ENCODE results near the gene WNT3A. TPM values are rescaled to one million over a fixed set of nuclear protein-coding genes. Genes with fewer than 3 reads are reported as not detected.

The WNT3A gene
- total RNA-seq, 2 donors from 2014 or later: not detected

GRCh38 chr1:228036701-228037231, 30.0 kb downstream of the WNT3A start:
- H3K27me3 ChIP-seq (replicated peaks; ENCODE audit: insufficient read depth): peaks cover 11% of the 10 kb centered on the region
- peaks cover 0 to 5% of the 10 kb centered on the region in 2 donors for H3K4me1 ChIP-seq (ENCODE audit: control insufficient read depth in 1 of 2, low read depth in 2 of 2)
- ATAC-seq (ENCODE audit: insufficient number of reproducible peaks, low FRiP score, low read depth) (no peak), DNase-seq (ENCODE audit: low spot score) (no peak)
- H3K9me3 ChIP-seq: no peaks in the 10 kb centered on the region
- TF ChIP-seq CTCF (IDR thresholded peaks at IDR 0.05): no peak
- no peaks in the 10 kb centered on the region for H3K36me3 ChIP-seq
- H3K27ac ChIP-seq: no peak overlapping the region
- H3K4me3 ChIP-seq: no peak overlapping the region

- peak overlapping the region; percentile 21 for H3K4me3 ChIP-seq
- H3K36me3 ChIP-seq: no peaks in the 10 kb centered on the region
- H3K27ac ChIP-seq: no peak overlapping the region
- H3K9me3 ChIP-seq: no peaks in the 10 kb centered on the region
- ATAC-seq (ENCODE audit: insufficient number of reproducible peaks, low FRiP score, low read depth): no peak
- no peak for TF ChIP-seq CTCF (IDR thresholded peaks at IDR 0.05)
- peaks cover 11% of the 10 kb centered on the region for H3K27me3 ChIP-seq (replicated peaks; ENCODE audit: insufficient read depth)
- DNase-seq (ENCODE audit: low spot score): no peak
- H3K4me1 ChIP-seq (ENCODE audit: control insufficient read depth in 1 of 2, low read depth in 2 of 2): peaks cover 0 to 5% of the 10 kb centered on the region in 2 donors
Measured at GRCh38 chr1:228037401-228038386, 30.9 kb downstream of the WNT3A start.

DNA sequence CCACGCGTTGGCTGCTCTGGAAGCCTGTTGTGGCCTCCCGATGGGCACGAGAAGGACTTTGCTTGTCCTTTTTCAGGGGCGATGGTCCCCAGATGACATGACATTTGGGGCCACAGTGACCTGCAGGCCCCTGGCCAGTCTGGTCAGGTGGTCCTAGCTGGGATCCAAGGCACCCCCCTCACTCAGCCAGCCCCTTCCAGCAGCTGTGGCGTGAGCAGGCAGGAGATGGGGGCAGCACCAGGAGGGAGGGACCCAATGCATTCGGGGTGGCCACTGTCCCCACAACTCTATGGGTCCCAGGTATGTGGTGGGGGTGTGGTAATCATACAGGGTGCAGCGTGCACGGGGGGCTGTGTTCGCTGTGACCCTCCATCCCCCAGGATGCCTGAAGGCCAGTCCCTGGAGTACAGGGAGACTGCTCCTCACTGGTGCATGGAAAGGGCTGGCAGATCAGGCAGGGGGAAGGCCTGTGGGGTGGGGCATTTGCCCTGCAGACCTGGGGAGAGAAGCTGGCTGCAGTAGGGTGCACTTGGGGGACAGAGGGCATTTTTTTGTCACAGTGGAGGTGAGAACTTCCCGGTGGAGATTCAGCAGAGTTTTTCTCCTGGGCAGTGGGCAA, 31.7 kb downstream of the WNT3A start:
- DNase-seq (ENCODE audit: low spot score) (no peak), ATAC-seq (ENCODE audit: insufficient number of reproducible peaks, low FRiP score, low read depth) (no peak)
- no peaks in the 10 kb centered on the region for H3K36me3 ChIP-seq
- H3K27ac ChIP-seq: no peak overlapping the region
- peaks cover 11% of the 10 kb centered on the region for H3K27me3 ChIP-seq (replicated peaks; ENCODE audit: insufficient read depth)
- peaks cover 0 to 5% of the 10 kb centered on the region in 2 donors for H3K4me1 ChIP-seq (ENCODE audit: control insufficient read depth in 1 of 2, low read depth in 2 of 2)
- TF ChIP-seq CTCF (IDR thresholded peaks at IDR 0.05): no peak
- H3K4me3 ChIP-seq: no peak overlapping the region
- H3K9me3 ChIP-seq: no peaks in the 10 kb centered on the region

DNA sequence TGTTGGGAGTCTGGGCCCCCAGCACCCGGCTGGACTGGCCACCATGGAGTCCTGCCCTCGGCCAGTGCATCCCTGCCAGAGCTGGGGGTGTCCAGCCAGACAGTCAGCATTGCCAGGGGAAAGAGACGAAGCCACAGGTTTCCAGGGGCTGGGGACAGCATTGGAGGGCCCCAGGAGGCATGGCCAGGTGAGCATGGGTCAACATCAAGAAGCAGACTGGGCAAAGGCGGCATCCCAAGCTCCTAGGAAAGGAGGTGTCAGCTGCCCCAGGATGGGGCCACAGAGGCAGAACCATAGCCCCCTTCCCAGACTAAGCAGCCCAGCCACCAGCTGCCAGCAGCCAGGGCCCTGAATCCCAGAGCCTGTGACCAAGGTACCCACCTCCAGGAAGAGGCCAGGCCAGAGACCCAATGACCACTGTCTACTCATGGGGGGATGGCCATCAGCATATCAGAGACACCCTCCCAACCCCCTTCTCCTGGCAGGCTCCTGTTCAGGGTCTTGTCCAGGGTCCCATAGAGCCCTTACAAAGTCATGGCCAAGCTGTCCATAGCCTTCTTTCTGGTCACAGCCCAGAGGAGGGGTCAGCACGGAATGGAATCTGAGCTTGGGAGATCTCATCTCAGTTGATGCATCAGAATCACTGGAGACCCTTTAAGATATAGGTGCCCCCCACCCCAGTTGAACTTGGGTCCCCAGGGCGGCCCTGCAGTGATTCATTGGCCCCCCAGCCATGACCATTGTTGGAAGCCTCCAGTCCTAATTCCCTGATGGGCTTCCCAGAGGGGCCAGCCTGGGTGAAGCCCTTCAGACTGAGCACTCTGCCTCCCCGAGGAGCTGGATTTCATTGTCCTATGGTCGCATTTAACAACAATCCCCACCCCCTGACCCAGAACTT, 32.5 kb downstream of the WNT3A start:
- DNase-seq (ENCODE audit: low spot score) (no peak), ATAC-seq (ENCODE audit: insufficient number of reproducible peaks, low FRiP score, low read depth) (no peak)
- Histone ChIP-seq H3K9me3 (no peaks in the 10 kb centered on the region), H3K27ac (no peak overlapping the region), H3K36me3 (no peaks in the 10 kb centered on the region), H3K4me1 (ENCODE audit: control insufficient read depth in 1 of 2, low read depth in 2 of 2) (peaks cover 0 to 5% of the 10 kb centered on the region in 2 donors), H3K27me3 (replicated peaks; ENCODE audit: insufficient read depth) (peaks cover 11% of the 10 kb centered on the region), H3K4me3 (no peak overlapping the region)
- TF ChIP-seq CTCF (IDR thresholded peaks at IDR 0.05): no peak
